Measurements from ENCODE around the gene DCAF12. TPM values are rescaled to one million over a fixed set of nuclear protein-coding genes. Genes with fewer than 3 reads are reported as not detected.
"Not testable (repeated sequence)": the region's sequence is repeated elsewhere in the genome, so short reads cannot be mapped to it uniquely, and the experiment has no call there.

The DCAF12 gene
- total RNA-seq, 4 donors from 2014 or later = 21.8 to 31.3 (median 28.8) TPM

GRCh38 chr9:34048727-34049629, 77.5 kb downstream of the DCAF12 start, which contains the start of gene UBAP2:
Gene UBAP2 (minus strand): TSS chr9:34048887. CDS start chr9:34017148, 31,739 bp downstream.
- 0% methylated on average over 33 of the region's 70 CpGs for WGBS
- Histone ChIP-seq H3K36me3 (no peaks in the 10 kb centered on the region), H3K27me3 (no peaks in the 10 kb centered on the region), H3K4me1 (peaks cover 34% of the 10 kb centered on the region), H3K27ac (peak within 1 kb of the TSS; percentile 95), H3K9me3 (no peaks in the 10 kb centered on the region), H3K4me3 (peak within 1 kb of the TSS; percentile 99)
- TF ChIP-seq, protein P1, sequence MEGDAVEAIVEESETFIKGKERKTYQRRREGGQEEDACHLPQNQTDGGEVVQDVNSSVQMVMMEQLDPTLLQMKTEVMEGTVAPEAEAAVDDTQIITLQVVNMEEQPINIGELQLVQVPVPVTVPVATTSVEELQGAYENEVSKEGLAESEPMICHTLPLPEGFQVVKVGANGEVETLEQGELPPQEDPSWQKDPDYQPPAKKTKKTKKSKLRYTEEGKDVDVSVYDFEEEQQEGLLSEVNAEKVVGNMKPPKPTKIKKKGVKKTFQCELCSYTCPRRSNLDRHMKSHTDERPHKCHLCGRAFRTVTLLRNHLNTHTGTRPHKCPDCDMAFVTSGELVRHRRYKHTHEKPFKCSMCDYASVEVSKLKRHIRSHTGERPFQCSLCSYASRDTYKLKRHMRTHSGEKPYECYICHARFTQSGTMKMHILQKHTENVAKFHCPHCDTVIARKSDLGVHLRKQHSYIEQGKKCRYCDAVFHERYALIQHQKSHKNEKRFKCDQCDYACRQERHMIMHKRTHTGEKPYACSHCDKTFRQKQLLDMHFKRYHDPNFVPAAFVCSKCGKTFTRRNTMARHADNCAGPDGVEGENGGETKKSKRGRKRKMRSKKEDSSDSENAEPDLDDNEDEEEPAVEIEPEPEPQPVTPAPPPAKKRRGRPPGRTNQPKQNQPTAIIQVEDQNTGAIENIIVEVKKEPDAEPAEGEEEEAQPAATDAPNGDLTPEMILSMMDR (IDR thresholded peaks at IDR 0.05) = no peak
- TF ChIP-seq POLR2AphosphoS5 (IDR thresholded peaks at IDR 0.05) (peak; percentile 14 to 89 (median 33)), POLR2A (IDR thresholded peaks at IDR 0.05) (peak in 1 of 2 donors; percentile 79)
- peak; percentile 99 for DNase-seq (ENCODE audit: low spot score in 2 of 2)

GRCh38 chr9:34047864-34048726, 78.4 kb downstream of the DCAF12 start:
- Histone ChIP-seq H3K4me1 (peaks cover 34% of the 10 kb centered on the region), H3K9me3 (no peaks in the 10 kb centered on the region), H3K4me3 (peak overlapping the region; percentile 99), H3K27me3 (no peaks in the 10 kb centered on the region), H3K27ac (peak overlapping the region; percentile 95), H3K36me3 (no peaks in the 10 kb centered on the region)
- DNase-seq (ENCODE audit: low spot score in 2 of 2) = peak in 1 of 2 donors; percentile 75
- TF ChIP-seq POLR2AphosphoS5 (IDR thresholded peaks at IDR 0.05) (no peak), POLR2A (IDR thresholded peaks at IDR 0.05) (no peak), EP300 (IDR thresholded peaks at IDR 0.05) (no peak)
- TF ChIP-seq, protein P1 (IDR thresholded peaks at IDR 0.05) = no peak
- WGBS = under 1% methylated on average over 29 of the region's 29 CpGs

DNA sequence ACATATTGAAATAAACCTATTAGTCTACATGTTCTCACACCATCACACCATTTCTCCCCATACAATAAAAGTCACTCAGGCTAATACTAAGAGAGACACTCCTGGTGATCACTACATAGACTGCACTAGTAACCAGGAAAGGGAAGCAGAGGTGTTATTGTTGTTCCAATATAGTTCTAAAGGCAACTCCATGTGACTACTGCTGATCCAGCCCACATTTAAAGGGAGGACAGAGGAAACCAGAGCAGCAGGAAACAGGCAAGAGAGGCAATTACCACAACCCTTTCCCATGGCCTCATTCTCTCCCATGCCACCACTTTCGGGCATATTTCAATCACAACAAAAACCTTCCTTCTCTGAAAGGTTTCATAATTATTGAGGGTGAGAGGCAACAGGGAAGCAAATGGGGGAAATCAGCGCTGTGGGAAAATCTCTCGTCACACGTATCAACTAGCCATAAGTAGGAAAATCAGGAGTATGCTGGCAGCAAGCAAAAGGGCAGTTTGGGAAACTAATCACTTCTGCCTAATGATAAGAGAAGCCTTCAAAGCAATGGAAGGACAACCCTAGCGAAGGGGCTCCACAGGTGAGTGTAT, 79.6 kb downstream of the DCAF12 start:
- Histone ChIP-seq H3K4me1 (peaks cover 34% of the 10 kb centered on the region), H3K9me3 (no peaks in the 10 kb centered on the region), H3K36me3 (no peaks in the 10 kb centered on the region), H3K4me3 (peak overlapping the region; percentile 99), H3K27me3 (no peaks in the 10 kb centered on the region), H3K27ac (peak overlapping the region; percentile 41)
- 44% methylated on average over 5 of the region's 5 CpGs for WGBS
- no peak for TF ChIP-seq EP300 (IDR thresholded peaks at IDR 0.05)
- TF ChIP-seq POLR2A (IDR thresholded peaks at IDR 0.05) = no peak
- TF ChIP-seq, protein P1 (IDR thresholded peaks at IDR 0.05) = no peak
- no peak for TF ChIP-seq POLR2AphosphoS5 (IDR thresholded peaks at IDR 0.05)
- DNase-seq (ENCODE audit: low spot score in 2 of 2) = no peak

- H3K4me3 ChIP-seq = no peak overlapping the region
- no peaks in the 10 kb centered on the region for H3K36me3 ChIP-seq
- TF ChIP-seq EP300 (IDR thresholded peaks at IDR 0.05) = no peak
- TF ChIP-seq, protein P1 (IDR thresholded peaks at IDR 0.05) = no peak
- no peak for TF ChIP-seq POLR2AphosphoS5 (IDR thresholded peaks at IDR 0.05)
- no peak for TF ChIP-seq POLR2A (IDR thresholded peaks at IDR 0.05)
- H3K27ac ChIP-seq = no peak overlapping the region
- no peaks in the 10 kb centered on the region for H3K9me3 ChIP-seq
- no peak for DNase-seq (ENCODE audit: low spot score in 2 of 2)
- WGBS = 51% methylated on average over 3 of the region's 3 CpGs
- H3K4me1 ChIP-seq = peaks cover 34% of the 10 kb centered on the region
- H3K27me3 ChIP-seq = no peaks in the 10 kb centered on the region
Measured at GRCh38 chr9:34045903-34046302, 80.6 kb downstream of the DCAF12 start.

DNA sequence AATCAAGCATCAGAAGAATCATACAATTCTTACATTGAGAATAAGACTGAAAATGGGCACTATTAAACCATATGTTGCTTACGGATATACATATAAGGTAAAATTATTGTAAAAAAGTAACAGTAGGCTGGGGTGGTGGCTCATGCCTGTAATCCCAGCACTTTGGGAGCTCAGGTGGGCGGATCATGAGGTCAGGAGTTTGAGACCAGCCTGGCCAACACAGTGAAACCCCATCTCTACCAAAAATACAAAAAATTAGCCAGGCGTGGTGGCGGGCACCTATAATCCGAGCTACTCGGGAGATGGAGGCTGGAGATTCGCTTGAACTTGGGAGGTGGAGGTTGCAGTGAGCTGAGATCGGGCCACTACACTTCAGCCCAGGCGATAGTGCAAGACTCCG, 84.4 kb downstream of the DCAF12 start:
- H3K4me3 ChIP-seq; H3K9me3 ChIP-seq; H3K36me3 ChIP-seq; H3K27me3 ChIP-seq; H3K27ac ChIP-seq; DNase-seq (ENCODE audit: low spot score in 2 of 2): not testable (repeated sequence)
- peaks cover 15% of the 10 kb centered on the region for H3K4me1 ChIP-seq
- WGBS = 94% methylated on average over 10 of the region's 10 CpGs

DNA sequence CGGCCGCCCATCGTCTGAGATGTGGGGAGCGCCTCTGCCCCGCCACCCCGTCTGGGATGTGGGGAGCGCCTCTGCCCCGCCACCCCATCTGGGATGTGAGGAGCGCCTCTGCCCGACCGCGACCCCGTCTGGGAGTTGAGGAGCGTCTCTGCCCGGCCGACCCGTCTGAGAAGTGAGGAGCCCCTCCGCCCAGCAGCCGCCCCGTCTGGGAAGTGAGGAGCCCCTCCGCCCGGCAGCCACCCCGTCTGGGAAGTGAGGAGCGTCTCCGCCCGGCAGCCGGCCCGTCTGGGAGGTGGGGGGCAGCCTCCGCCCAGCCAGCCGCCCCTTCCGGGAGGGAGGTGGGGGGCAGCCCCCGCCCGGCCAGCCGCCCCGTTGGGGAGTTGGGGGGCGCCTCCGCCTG, 87.6 kb downstream of the DCAF12 start:
- 98% methylated on average over 22 of the region's 37 CpGs for WGBS
- not testable (repeated sequence) for H3K4me1 ChIP-seq; H3K9me3 ChIP-seq; H3K36me3 ChIP-seq; H3K27ac ChIP-seq; H3K27me3 ChIP-seq; H3K4me3 ChIP-seq; DNase-seq (ENCODE audit: low spot score in 2 of 2)
